Measurements from ENCODE around the gene CNTN5.
"Not testable (repeated sequence)": the region's sequence is repeated elsewhere in the genome, so short reads cannot be mapped to it uniquely, and the experiment has no call there.

The CNTN5 gene

DNA sequence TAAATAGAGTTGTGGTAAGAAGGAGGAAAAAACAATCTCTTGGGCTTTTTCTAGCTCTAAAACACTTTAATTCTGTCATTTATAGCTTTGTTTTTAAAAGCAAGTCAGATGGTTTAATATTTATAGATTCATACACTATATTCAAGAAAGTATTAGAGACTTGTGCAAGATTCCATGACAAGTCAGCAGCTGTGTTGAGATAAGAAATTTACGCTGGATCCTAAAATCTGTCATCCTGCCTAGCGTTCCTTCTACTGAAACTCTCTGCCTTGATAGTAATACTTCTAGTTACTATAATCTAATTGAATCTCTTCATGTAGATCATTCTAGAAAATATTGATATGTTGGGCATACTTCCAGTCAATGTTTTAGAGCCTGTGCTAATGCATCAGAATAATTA, 721.8 kb downstream of the CNTN5 start:
- no peak for DNase-seq (ENCODE audit: low read depth in 2 of 2)

- no peak for DNase-seq (ENCODE audit: low read depth in 2 of 2)
These were observed 739.0 kb downstream of the CNTN5 start for GRCh38 chr11:99759787-99760186.

DNA sequence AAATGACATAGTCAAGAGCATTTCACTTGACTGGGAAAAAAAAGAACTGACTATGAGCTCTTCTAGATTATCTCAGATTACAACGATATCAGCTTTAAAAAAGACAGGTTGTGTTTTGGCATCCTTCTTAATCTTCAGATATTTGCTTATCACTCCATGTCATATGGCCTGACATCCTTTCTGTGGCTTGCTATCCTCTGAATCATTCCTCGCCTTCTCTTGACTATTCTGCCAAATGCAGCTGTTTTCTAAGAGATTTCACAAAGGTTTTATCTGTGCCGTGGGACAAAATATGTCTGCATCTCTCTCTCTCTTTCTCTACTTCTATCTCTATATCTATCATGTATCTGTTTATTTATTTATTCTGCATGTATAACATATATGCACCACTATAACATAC, 746.1 kb downstream of the CNTN5 start:
- no peak for DNase-seq (ENCODE audit: low read depth in 2 of 2)

GRCh38 chr11:99773646-99774045, 752.9 kb downstream of the CNTN5 start:
- no peak for DNase-seq (ENCODE audit: low read depth in 2 of 2)

DNA sequence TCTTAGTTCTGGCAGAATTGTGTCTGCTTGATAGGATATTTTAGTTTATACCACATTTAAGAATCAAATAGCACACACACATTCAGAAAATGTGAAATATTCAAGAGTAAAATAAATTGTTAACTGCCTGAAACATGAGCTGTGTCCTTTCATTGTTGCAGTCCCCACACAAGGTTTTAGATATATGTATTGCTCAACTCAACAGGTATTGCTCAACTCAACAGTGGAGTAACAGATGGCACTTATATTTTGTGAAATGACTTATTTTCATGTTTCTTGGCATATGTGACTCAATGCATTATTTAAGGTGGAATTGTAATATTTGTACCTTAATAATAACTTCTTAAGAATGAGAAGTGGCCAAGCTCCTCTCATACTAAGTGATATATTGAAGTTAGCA, 760.3 kb downstream of the CNTN5 start:
- DNase-seq (ENCODE audit: low read depth in 2 of 2): no peak

GRCh38 chr11:99791354-99791753, 770.6 kb downstream of the CNTN5 start:
- DNase-seq (ENCODE audit: low read depth in 2 of 2): no peak

GRCh38 chr11:99795999-99796398, 775.2 kb downstream of the CNTN5 start:
- no peak for DNase-seq (ENCODE audit: low read depth in 2 of 2)

DNA sequence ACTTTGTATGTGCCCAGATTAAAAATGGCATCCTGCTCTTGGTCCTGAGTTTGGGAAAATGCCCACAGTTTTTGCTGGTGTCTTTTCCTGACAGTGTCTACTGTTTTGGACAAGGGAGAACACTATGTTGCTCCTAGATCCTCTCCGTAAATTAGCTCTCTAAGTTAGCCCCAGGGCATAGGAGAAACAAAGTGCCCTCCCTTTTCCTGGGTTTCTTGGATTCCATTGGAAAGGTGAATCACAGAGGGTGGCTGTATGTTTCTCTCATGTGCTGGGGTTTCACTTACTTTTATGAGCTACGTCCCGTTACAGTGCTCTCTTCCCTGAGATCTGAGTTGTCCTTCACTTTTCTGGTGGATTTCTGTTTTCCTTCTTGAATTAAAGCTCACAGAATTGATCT, 782.8 kb downstream of the CNTN5 start:
- DNase-seq (ENCODE audit: low read depth in 2 of 2): no peak

DNA sequence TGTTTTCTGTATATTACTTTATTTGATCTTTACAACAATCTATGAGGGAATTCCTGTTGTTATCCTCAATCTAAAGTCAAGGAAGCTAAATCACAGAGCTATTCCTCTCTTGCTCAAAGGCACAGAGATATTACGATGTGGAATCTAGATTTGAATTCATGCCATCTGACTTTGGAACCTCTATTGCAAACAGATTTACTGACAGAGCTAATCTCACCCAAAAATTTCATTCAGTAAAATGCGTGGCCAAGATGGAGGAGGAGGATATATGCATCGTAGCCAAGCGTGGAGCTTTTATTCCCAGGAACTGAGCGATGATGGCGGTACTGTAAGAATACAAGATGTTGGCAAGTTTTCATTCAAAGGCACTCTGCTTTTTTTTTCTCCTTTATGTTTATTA, 791.8 kb downstream of the CNTN5 start:
- DNase-seq (ENCODE audit: low read depth in 2 of 2): no peak

DNA sequence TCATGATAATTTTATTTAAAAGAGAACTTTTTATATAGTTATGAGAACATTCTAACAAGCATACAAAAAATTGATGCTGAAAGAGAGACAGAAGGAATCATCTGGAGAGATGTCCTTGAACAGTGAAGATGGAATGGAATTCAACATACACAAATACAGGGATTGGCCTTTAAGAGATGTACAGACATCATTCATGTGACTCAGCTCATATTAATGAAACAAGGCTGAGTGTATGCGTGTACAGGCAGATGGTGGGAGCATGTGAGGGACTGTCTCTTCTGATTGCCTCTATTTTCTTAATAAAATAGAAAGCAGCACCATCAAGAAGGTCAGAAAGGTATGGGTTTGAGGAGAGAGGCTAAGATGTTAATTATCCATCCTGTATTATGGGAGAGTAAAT, 793.3 kb downstream of the CNTN5 start:
- no peak for DNase-seq (ENCODE audit: low read depth in 2 of 2)

- DNase-seq (ENCODE audit: low read depth in 2 of 2): no peak
These were observed 794.0 kb downstream of the CNTN5 start for GRCh38 chr11:99814738-99815137.

- DNase-seq (ENCODE audit: low read depth in 2 of 2): no peak
These were observed 798.2 kb downstream of the CNTN5 start for GRCh38 chr11:99818991-99819390.

DNA sequence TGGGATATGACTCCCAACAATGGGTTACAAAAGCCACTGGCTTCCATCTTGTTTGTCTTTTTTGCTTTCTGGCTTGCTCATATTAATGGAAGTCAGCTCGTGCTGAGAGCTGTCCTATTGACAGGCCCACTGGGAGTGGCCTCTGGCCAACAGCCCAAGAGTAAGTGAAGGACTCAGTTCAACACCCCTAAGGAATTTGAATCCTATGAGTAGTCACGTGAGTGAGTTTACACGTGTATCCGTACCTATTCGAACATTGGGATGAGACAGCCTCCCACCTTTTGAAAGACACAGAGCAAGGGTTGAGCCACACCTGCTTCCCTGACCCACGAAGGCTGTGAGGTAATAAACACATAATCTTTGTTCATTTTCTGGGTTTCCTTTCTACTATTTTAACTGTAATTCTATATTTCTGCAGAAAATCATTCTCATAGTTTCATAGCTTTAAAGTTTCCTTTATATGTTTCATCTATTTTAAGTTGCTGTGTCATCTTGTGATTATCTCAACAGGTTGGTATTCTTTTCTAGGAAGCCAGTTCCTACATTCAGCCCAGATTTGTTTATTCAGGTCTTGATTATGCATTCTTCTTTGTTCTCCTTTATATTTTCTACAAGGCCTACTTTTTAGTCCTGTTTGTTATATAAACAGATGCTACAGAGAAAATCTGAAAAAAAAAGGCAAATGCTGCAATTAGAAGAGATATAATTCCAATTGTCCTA, 802.3 kb downstream of the CNTN5 start:
- DNase-seq (ENCODE audit: low read depth in 2 of 2): no peak

- not testable (repeated sequence) for DNase-seq (ENCODE audit: low read depth in 2 of 2)
These were observed 816.0 kb downstream of the CNTN5 start for GRCh38 chr11:99836739-99837138.

DNA sequence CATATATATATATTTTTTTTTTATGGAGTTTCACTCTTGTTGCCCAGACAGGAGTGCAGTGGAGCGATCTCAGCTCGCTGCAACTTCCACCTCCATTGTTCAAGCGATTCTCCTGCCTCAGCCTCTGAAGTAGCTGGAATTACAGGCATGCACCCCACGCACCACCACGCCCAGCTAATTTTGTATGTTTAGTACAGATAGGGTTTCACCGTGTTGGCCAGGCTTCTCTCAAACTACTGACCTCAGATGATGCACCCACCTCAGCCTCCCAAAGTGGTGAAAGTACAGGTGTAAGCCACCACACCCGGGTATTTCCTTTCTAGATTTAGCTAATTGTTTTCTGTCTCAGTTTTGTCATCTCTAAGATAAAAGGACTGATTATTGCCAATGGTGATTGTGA, 821.1 kb downstream of the CNTN5 start:
- DNase-seq (ENCODE audit: low read depth in 2 of 2): no peak

- DNase-seq (ENCODE audit: low read depth in 2 of 2): no peak
These were observed 845.2 kb downstream of the CNTN5 start for GRCh38 chr11:99865951-99866350.

- DNase-seq (ENCODE audit: low read depth in 2 of 2): no peak
These were observed 860.9 kb downstream of the CNTN5 start for GRCh38 chr11:99881610-99882009.

DNA sequence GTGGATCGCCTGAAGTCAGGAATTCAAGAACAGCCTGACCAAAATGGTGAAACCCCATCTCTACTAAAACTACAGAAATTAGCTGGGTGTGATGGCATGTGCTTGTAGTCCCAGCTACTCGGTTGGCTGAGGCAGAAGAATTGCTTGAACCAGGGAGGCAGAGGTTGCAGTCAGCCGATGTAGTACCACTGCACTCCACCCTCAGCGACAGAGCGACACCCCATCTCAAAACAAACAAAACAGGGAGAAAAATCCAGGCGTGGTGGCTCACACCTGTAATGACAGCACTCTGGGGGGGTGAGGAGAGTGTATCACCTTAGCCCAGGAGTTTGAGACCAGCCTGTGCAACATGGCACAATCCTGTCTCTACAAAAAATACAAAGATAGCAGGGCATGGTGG, 864.0 kb downstream of the CNTN5 start:
- DNase-seq (ENCODE audit: low read depth in 2 of 2): no peak

DNA sequence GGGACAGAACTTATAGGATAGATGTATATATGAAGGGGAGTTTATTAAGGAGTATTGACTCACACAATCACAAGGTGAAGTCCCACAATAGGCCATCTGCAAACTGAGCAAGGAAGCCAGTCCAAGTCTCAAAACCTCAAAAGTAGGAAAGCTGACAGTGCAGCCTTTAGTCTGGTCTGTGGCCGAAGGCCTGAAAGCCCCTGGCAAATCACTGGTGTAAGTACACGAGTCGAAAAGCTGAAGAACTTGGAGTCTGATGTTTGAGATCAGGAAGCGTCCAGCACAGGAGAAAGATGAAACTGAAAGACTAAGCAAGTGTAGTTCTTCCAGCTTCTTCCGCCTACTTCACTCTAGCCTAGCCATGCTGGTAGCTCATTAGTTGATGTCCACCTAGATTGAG, 866.7 kb downstream of the CNTN5 start:
- DNase-seq (ENCODE audit: low read depth in 2 of 2): no peak

GRCh38 chr11:99893811-99894210, 873.1 kb downstream of the CNTN5 start:
- DNase-seq (ENCODE audit: low read depth in 2 of 2): no peak

DNA sequence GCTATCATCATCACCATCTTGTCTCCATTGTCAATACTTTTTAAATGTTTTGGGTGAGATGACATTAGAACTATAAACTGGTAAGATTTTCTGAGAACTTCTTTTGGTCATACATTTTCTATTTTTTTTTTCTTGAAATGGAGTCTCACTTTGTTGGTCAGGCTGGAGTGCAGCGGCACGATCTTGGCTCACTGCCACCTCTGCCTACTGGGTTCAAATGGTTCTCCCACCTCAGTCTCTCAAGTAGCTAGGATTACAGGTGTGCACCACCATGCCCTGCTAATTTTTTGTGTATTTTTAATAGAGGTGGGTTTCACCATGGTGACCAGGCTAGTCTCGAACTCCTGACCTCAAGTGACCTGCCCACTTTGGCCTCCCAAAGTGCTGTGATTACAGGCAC, 880.4 kb downstream of the CNTN5 start:
- DNase-seq (ENCODE audit: low read depth in 2 of 2): no peak

DNA sequence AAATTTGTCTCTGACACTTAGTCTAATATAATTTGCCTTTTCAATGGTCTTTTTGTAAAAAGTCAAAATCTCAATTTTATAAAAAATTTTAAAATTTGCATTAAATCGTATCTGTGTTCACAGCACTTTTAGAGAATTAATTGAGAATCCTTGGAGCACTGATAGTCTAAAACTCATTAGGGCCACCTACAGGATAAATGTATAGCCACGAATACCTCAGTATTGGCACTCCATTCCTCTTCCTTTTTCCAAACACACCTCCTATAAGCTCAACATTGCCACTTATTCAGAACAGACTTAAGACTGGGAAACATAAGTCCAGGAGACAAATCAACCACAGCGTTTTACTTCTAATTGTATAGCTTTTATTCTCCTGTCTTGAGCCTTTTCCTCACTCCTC, 890.4 kb downstream of the CNTN5 start:
- no peak for DNase-seq (ENCODE audit: low read depth in 2 of 2)

DNA sequence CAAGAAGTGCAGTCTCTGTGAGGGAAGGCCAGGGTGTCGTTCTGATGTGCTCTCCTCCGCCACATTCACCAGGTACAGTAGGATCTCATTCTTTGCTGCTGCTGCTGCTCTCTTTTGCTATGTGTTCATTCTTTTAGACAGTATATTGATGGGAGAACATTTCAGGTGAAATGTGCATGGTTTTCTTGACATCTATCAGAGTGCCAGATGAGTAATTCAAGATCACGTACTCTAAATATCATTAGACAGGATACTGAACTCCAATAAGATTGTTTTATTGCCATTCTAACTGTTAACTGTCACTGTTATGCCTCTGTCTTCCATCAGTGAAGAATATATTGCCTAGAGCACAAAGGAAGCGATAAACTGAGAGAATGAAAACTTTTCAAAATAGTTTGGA, 895.3 kb downstream of the CNTN5 start:
- DNase-seq (ENCODE audit: low read depth in 2 of 2): no peak

- no peak for DNase-seq (ENCODE audit: low read depth in 2 of 2)
These were observed 898.0 kb downstream of the CNTN5 start for GRCh38 chr11:99918761-99919160.

Data from stimulated activated CD8-positive, alpha-beta memory T cell treated with anti-CD3 and anti-CD28 coated beads, Interleukin-15, amount 100 ng/mL, for 4 hours (primary cell).